GM23248 (cell line): ENCODE results near the gene CD248.

Source experiments
- EZH2 ChIP-seq: fragments of 200-600 bp; sonication (generic); IDR thresholded peaks from 2 replicates; pipeline ENCODE4 v1.6.1; 2018; ENCODE audit warnings: antibody characterized with exemption, mild to moderate bottlenecking; ENCODE audit not compliant: insufficient read depth, poor library complexity, severe bottlenecking
- EZH2phosphoT487 ChIP-seq: fragments of 200-600 bp; sonication (generic); IDR thresholded peaks from 2 replicates; pipeline ENCODE4 v1.6.1; 2018; ENCODE audit warnings: antibody characterized with exemption, moderate library complexity, mild to moderate bottlenecking, low read depth; ENCODE audit not compliant: insufficient read depth

DNA sequence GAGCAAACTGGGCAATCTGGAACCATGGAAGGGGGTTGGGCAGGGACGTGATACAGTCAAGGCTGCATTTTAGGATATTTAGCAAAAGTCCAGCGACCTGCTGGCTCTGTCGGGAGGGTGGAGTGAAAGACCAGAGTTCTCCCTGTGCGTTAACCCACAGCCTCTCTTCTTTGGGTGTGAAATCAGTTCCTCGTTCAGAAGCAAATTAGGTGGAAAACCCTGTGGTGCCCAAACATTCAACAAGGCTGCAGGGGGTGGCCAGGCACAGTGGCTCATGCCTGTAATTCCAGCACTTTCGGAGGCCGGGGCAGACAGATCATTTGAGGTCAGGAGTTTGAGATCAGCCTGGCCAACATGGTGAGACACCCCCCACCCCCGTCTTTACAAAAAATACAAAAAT lies 19.2 kb downstream of the CD248 start:
- no peak for TF ChIP-seq EZH2phosphoT487
- TF ChIP-seq EZH2 = no peak
